ENCODE measurements around the gene CCNK. TPM values are rescaled to one million over a fixed set of nuclear protein-coding genes. Genes with fewer than 3 reads are reported as not detected.

Gene CCNK
- total RNA-seq = 1 to 10 TPM; 5.3 to 9.6 TPM

DNA sequence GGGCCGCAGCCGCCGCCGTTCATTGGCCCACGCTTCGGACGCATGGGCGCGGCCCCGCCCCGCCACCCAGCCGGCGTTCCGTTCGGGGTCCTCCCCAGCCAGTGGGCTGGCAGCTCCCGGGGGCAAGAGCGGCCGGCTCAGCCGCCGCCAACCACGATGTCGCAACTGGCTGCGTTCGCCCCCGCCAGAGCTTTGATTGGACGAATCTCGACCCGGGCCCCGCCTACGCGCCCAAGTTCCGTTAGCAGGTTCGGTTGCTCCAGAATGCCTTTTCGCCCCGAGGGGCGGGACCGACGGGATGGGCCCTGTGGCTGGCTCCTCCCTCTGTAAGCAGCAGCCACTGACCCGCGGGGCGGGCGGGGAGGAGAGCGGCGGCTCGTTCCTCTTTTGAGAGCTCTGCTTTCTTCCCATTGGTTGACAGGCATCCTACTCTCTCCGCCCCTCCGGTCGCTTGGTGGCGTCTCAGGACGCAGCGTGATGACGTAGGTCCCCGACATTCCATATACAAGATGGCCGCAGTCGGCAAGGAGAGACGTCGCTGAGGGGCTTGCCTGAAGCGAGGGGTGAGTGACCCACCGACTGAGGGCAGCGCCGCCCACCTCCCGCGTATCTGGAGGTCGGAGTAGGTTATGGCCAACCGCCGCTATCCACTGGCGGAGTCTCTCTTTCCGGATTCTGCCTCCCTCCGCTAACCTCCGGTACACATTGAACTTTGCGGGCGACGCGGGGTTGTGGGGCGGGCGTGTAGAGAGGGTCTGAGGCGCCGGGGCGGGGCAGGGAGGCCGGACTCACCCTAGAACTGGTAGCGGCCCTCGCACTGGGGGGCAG, at the start of gene CCNK:
Gene CCNK, plus strand, starts transcription at position 493 of the 828 bp plus-strand sequence. CDS start 11,269 bp downstream, outside the sequence.
- no peaks in the 10 kb centered on the region for H3K36me3 ChIP-seq (replicated peaks in 1 of 2; ENCODE audit: insufficient read depth in 1 of 2, low read depth in 2 of 2)
- intact Hi-C loops (cut with DNase I) = no loop called here
- no peaks in the 10 kb centered on the region for H3K27me3 ChIP-seq
- no peaks in the 10 kb centered on the region for H3K9me3 ChIP-seq
- peak; percentile 92 for ATAC-seq
- peak; percentile 100 for DNase-seq
- peak; percentile 83 to 96 (median 96) for TF ChIP-seq POLR2A (IDR thresholded peaks at IDR 0.05)
- TF ChIP-seq, protein P1, sequence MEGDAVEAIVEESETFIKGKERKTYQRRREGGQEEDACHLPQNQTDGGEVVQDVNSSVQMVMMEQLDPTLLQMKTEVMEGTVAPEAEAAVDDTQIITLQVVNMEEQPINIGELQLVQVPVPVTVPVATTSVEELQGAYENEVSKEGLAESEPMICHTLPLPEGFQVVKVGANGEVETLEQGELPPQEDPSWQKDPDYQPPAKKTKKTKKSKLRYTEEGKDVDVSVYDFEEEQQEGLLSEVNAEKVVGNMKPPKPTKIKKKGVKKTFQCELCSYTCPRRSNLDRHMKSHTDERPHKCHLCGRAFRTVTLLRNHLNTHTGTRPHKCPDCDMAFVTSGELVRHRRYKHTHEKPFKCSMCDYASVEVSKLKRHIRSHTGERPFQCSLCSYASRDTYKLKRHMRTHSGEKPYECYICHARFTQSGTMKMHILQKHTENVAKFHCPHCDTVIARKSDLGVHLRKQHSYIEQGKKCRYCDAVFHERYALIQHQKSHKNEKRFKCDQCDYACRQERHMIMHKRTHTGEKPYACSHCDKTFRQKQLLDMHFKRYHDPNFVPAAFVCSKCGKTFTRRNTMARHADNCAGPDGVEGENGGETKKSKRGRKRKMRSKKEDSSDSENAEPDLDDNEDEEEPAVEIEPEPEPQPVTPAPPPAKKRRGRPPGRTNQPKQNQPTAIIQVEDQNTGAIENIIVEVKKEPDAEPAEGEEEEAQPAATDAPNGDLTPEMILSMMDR (IDR thresholded peaks at IDR 0.05) = no peak
- H3K27ac ChIP-seq = peak within 1 kb of the TSS; percentile 77 to 96 (median 94)
- H3K4me1 ChIP-seq = peaks cover 29% of the 10 kb centered on the region
- peak within 1 kb of the TSS; percentile 78 to 95 for H3K4me3 ChIP-seq
- 0 to 1% methylated on average over 12 to 67 of the region's 82 CpGs for WGBS, 2 donors

DNA sequence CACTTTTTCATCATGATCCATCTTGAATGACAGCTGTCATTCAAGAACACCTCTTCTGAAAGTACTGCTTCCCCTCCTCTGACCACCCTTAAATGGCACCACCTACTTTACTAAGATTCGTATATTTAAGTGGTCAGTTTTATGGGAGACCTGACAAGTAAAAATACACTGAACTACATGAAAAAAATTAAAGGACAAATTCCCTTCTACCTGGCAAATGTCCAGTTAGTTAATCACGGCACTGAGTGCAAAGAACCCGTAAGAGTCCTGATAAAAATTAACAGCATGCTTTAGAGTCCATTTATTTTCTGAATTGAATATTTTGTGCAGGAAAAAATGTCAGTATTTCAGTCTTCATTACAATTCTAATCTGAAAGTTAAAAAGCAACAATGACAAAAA, 49.2 kb upstream of the CCNK start:
- DNase-seq (no peak), ATAC-seq (no peak)
- H3K4me1 ChIP-seq = peaks cover 7% of the 10 kb centered on the region
- TF ChIP-seq, protein P1 (IDR thresholded peaks at IDR 0.05) = no peak
- no peak for TF ChIP-seq POLR2A (IDR thresholded peaks at IDR 0.05)
- intact Hi-C loops (cut with DNase I) = no loop called here
- no peaks in the 10 kb centered on the region for H3K9me3 ChIP-seq
- H3K36me3 ChIP-seq (replicated peaks in 1 of 2; ENCODE audit: insufficient read depth in 1 of 2, low read depth in 2 of 2) = no peaks in the 10 kb centered on the region
- no peak overlapping the region for H3K27ac ChIP-seq
- 24% methylated on average over 3 of the region's 3 CpGs for WGBS, 2 donors
- no peaks in the 10 kb centered on the region for H3K27me3 ChIP-seq
- no peak overlapping the region for H3K4me3 ChIP-seq

DNA sequence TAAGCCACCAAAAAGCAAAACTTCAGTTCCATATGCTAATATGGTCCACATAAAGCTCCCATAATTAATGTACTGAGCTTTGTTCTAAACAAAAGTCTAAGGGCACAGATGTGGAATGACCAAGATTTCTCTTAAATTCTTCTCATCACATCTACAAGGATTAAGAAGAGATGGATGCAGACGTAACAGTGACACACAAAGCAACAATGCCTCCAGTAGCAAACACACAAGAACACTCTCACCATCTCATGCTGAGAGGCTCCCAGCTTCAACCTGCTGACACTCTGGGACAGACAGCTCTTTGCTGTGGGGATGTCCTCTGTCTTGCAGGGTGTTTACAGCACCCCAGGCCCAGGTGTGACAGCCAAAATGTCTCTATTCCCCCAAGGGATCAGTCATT, 48.7 kb upstream of the CCNK start:
- H3K4me1 ChIP-seq = peaks cover 7% of the 10 kb centered on the region
- no peaks in the 10 kb centered on the region for H3K9me3 ChIP-seq
- peaks cover 0 to under 1% of the 10 kb centered on the region in 2 donors for H3K36me3 ChIP-seq (replicated peaks in 1 of 2; ENCODE audit: insufficient read depth in 1 of 2, low read depth in 2 of 2)
- no peak overlapping the region for H3K27ac ChIP-seq
- no peak for DNase-seq
- TF ChIP-seq, protein P1 (IDR thresholded peaks at IDR 0.05) = no peak
- TF ChIP-seq POLR2A (IDR thresholded peaks at IDR 0.05) = no peak
- no peak overlapping the region for H3K4me3 ChIP-seq
- intact Hi-C loops (cut with DNase I) = no loop called here
- WGBS, 2 donors = 74 to 93% methylated on average over 1 of the region's 1 CpG
- H3K27me3 ChIP-seq = no peaks in the 10 kb centered on the region
- no peak for ATAC-seq

DNA sequence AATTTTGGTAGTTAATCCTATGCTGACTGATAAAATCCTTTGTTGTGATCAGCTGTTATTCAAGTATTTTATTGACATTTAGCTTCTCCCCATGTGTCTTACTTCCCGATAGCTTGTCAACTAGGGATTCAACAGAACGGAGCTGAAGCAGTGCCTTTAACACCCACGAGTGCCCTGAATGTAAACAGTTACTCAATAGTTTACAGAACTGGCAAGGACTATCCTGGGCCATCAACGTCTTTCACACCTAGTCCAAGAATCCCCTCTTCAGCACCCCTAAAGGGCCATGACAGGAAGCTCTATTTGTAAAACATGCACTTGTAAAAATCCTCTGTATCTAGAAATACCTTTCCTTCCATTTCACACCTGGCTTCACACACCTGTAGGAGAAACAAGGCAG, 45.9 kb upstream of the CCNK start:
- WGBS, 2 donors = 15 to 28% methylated on average over 4 of the region's 4 CpGs
- no peak for TF ChIP-seq POLR2A (IDR thresholded peaks at IDR 0.05)
- TF ChIP-seq, protein P1 (IDR thresholded peaks at IDR 0.05) = no peak

More for the DNA sequence above, 45.9 kb upstream of the CCNK start:
- Histone ChIP-seq H3K27me3 (no peaks in the 10 kb centered on the region), H3K4me3 (no peak overlapping the region), H3K27ac (no peak overlapping the region), H3K36me3 (replicated peaks in 1 of 2; ENCODE audit: insufficient read depth in 1 of 2, low read depth in 2 of 2) (peaks cover 0 to 2% of the 10 kb centered on the region in 2 donors), H3K9me3 (no peaks in the 10 kb centered on the region), H3K4me1 (peaks cover 5% of the 10 kb centered on the region)
- ATAC-seq (no peak), DNase-seq (no peak)
- intact Hi-C loops (cut with DNase I) = no loop called here
